ENCODE data around the gene STX1B.
"Not testable (repeated sequence)": the region's sequence is repeated elsewhere in the genome, so short reads cannot be mapped to it uniquely, and the experiment has no call there.

STX1B gene

DNA sequence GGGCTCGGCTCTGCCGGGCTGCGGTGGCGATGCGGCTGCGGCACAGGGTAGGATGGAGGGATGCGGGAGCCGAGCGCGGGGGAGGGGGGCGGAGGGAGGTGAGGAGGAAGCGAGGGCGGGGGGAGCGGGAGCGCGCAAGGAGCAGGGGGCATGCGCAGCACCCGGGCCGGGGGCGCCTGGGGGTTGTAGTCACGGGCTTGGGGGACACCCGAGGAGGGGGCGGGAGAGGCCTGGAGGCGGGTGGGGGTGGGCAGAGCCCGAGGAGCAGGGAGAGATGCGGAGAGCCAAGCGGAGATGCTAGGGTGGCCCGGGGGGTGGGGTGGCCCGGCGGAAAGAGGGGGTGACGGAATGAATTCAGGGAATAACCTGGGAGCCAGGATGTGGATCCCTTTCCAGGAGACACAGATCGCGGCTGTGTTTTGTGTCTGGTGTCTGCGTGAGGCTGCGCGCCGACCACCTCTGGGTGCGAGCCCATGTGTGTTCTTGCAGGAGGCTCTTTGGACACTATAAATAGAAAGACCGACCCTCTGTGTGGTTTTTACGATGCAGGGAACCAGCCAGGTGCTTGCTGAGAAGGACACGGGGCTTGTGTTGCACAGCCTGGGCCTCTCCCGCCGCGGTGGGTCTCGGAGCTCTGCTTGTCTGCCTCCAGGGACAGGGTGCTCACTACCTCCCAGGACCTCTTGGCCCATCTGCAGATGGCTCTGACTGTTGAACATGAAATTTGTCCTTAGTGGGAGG is at the start of gene STX1B:
STX1B (minus strand) TSS at position 54 of the 741 bp plus-strand sequence. CDS start 242 bp downstream, outside the sequence.
- DNase-seq, result peak in 39 of 51 donors; percentile 10 to 75 (median 48)

DNA sequence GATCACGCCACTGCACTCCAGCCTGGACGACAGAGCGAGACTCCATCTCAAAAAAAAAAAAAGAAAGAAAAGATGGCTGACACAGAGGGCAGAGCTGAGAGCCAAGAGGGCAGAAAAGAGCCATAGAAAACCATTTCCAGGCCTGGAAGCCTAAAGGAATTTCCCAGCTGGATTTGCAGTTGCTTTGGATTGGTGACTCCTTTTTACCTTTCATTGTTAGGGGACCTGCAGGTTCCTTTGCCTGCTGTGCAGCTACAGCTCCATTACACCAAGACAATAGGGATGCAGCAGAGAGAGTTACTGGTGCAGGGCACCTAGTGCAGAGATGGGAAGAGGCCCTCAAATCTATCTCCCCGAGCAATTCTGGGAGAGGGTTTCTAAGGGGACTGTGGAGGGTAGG is 45.2 kb upstream of the STX1B start:
- DNase-seq, result no peak

DNA sequence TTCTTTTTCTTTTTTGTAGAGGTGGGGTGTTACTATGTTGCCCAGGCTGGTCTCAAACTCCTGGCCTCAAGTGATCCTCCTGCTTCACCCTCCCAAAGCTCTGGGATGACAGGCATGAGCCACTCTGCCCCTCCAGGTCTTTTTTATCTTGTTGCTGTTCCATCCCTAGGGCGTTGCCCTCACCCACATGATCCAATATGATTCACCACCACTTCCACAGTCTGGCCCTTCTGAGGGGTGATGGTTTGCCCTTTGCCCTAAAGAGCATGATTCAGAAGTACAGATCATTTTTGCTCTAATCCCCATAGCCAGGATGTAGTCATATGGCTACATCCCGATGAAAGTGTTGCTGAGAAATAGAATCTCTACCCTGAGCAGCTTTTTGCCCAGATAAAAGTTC is 41.7 kb upstream of the STX1B start:
- no peak for DNase-seq

DNA sequence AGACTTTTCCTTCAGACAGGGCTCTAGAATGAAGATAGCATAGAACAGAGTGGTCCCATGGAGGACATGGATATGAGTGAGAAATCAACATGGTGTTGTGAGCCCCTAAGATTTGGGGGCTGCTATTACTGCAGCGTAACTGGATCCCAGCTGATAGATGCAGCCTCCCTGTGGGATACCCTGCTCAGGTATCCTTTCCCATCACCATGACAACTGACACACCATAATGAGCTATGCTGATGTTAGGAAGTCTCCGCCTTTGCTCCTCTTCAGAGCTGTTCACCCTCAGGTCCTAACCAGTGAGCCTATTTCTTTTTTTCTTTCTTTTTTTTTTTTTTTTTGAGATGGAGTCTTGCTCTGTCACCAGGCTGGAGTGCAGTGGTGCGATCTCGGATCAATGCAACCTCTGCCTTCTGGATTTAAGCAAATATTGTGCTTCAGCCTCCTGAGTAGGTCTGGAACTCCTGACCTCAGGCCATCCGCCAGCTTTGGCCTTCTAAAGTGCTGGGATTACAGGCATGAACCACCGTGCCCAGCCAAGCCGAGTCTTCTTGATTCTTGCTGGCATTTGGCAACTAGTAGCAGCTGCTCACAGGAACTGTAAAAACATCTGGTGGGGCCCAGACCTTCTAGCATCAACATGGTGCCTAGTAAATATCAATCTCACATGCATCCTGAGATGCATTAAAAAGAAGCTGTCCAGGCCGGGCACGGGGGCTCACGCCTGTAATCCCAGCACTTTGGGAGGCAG is 40.0 kb upstream of the STX1B start:
- DNase-seq, result no peak

DNA sequence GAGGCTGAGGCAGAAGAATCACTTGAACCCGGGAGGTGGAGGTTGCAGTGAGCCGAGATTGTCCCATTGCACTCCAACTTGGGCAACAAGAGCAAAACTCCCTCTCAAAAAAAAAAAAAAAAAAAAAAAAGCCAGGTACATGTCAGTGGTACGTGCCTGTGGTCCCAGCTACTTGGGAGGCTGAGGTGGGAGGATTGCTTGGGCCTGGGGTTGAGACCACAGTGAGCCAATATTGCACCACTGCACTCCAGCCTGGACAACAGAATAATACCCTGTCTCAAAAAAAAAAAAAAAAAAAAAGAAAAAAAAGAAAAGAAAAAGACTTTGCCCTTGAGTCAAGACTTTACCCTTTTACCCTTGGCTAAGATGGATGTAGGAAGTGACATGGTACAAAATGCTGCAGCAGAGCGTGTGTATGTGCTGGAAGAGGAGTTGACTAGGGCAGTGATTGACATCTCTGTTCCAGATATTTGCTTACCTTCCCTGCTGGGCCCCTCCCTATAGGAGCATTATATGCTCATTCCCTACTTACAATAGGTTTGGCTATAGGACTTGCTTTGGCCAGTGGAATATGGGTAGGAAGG is 33.6 kb upstream of the STX1B start:
- DNase-seq, result no peak

DNA sequence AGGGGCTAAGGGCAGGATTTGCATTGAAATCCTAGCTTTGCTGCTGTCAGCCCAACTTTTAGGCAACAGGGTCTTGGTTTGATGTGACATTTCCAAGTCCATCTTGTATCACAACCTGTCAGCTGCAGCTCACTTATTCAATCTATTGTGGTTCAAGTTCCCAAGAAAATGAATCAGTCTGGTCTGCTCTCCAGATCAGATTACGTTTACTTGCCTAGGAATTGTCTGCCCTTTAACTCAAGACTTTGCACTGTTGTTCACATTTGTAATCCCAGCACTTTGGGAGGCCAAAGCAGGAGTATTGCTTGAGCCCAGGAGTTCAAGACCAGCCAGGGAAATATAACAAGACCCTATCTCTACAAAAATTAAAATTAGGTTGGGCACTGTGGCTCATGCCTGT is 32.9 kb upstream of the STX1B start:
- no peak for DNase-seq

DNA sequence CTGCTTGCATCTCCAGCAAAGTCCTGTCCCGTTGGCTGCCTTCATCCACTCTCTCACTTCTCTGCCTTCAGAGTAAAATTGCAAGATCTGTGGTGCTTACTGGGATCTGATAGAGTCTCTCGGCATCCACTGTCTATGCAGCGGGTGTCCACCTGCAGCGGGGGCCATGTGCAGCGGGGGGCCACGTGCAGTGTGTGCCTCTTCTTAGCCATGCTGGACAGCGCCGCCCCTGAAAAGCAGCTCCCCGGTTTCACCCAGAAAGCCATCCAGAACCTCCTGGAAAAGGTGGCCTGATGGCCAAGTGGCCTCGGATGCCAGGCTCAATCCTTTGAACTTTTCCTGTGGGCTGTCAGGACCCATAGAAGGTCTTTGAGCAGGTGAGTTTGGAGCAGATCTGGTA is 32.4 kb upstream of the STX1B start:
- no peak for DNase-seq

GRCh38 chr16:31038993-31039392 is 28.6 kb upstream of the STX1B start:
- DNase-seq, result peak in 14 of 51 donors; percentile 6 to 60 (median 31)

DNA sequence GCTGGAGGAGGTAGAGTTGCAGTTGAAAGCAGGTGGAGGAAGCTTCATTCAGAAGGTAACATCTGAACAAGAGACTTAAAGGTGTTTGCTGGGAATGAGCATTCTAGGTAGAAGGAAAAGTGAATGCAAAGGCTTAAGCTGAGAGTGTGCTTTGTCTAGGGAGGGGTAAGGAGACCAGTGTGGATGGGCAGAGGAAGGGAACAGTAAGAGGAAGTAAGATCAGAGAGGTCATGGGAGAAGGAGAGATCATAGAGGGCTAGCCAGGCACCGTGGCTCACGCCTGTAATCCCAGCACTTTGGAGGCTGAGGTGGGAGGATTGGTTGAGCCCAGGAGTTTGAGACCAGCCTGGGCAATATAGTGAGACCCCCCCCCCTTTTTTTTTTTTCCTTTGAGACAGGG is 26.3 kb upstream of the STX1B start:
- no peak for DNase-seq

DNA sequence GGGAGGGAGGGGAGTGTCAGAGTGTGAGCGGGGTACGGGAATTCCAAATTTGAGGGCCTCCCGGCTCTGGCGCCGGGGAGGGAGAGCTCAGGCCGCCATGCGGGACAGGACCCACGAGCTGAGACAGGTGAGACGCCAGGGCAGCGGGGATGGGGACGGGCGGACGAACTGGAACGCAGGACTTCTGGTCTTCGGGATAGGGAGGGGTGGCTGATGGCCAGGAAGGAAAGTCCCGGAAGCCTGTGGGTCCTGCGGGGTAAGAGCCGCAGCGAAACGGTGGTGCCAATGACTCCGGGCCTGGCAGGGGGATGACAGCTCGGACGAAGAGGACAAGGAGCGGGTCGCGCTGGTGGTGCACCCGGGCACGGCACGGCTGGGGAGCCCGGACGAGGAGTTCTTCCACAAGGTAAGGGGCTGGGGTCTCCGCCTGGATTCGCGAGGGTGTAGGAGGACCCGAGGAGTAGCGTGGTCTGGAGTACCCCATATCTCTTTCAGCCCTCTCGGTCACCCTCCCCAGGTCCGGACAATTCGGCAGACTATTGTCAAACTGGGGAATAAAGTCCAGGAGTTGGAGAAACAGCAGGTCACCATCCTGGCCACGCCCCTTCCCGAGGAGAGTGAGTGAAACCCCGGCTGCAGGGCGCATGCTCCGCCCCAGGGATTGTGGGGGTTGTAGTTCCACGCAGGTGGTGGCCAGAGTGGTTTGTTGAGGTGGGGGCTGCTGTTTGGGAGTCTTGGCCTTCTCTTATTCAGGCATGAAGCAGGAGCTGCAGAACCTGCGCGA is 23.5 kb upstream of the STX1B start:
- DNase-seq, result peak; percentile 30 to 91 (median 81)

DNA sequence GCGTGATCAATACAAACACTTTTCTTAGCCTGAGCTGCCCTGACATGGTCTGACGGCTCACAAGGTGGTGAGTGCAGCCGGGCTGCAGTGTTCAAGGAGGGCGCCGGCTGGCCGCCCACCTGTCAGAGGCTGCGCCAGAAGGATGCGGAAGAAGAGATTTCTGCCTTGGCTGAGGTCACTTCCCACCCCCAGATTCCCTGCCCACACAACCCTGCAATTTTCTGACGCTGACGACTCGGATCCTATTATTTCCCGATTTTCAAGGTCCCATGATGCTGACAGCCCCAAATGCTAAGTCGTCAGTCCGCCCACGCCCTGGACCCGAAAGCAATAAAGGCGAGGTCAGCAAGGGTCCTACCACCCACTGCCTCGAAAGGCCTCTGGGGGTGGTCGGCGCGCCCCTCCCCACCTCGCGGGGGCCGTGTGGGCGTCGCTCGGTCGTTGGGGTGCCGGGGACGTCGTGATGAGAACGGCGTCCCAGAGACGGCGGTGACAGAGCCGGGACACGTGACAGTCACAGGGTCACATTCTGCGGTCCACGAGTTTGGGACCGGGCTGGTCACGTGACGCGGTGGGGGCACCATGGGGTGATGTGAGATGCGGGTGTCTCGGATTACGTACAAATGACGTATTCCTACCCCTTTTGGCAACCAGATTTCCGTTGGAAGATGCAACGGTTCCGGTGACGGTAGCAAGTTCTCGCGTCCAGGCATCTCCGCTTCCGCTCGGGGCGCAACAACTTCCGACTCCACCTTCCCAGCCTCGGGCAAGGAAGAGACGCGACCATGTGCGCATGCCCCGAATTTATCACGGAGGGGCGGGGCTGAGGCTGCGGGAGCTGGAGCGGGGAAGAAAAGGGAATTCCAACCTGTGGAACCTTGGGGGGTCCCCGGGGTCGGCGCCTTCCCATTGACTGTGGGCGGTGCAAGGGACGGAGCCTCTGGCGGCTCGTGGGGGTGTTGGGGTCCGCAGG is 22.6 kb upstream of the STX1B start, which contains the start of gene STX4:
STX4 (plus strand) TSS at position 823 of the 973 bp plus-strand sequence. CDS start 248 bp downstream, outside the sequence.
- DNase-seq, result peak; percentile 81 to 100 (median 97)

DNA sequence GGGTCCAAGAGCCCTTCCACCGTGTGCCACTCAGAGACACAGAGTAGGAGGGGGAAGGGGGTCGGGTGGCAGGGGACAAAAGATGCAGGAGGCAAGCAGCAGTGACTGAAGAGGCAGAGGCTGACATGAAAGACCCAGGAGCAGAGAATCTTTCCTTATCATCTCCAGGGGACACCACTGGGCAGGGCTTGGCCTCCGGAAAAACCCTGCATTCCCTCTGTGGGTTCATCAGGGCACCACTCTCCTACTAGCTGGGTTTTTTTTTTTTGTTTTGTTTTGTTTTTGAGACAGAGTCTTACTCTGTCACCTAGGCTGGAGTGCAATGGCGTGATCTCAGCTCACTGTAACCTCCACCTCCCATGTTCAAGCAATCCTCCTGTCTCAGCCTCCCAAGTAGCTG is 20.8 kb upstream of the STX1B start:
- no peak for DNase-seq

- DNase-seq, result no peak
These were observed 18.8 kb upstream of the STX1B start for GRCh38 chr16:31029272-31029671.

DNA sequence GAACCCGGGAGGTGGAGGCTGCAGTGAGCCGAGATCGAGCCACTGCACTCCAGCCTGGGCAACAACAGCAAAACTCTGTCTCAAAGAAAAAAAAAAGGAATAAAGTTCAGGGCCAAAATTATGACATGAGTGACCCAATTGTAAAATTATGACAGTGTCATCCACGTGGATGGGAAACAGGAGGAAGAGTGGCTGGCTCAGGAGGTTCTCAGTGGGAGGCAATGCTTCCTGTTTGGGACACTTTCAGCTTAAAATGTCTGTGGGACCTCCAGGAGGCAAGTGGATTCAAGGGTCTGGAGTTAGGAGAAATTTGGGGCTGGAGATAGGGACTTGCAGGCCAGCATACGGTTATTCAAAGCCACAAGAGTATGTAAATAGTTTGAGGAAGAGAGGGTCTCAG is 14.9 kb upstream of the STX1B start:
- no peak for DNase-seq

DNA sequence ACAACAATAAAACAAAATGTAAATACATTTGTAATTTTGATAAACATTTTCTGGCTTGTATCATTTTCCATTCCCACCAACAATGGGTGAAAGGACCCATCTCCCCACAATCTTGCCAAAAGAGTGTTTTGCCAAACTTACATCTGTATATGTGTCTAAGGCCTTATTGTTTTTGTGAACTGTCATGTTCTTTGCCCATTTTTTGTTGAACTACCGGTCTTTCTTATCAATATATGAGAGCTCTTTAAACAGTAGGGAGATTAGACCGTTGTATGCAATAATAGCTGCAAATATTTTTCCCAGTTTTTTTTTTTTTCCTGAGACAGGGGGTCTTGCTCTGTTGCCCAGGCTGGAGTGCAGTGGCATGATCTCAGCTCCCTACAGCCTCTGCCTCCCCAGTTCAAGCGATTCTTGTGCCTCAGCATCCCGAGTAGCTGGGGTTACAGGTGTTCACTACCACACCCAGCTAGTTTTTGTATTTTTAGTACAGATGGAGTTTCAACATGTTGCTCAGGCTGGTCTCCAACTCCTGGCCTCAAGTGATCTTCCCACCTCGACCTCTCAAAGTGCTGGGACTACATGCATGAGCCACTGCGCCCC is 13.3 kb upstream of the STX1B start:
- no peak for DNase-seq

GRCh38 chr16:31023252-31023602 is 12.8 kb upstream of the STX1B start:
- DNase-seq, result no peak

- no peak for DNase-seq
These were observed 12.3 kb upstream of the STX1B start for GRCh38 chr16:31022544-31023251.

GRCh38 chr16:31020536-31020935 is 10.1 kb upstream of the STX1B start:
- DNase-seq, result no peak

DNA sequence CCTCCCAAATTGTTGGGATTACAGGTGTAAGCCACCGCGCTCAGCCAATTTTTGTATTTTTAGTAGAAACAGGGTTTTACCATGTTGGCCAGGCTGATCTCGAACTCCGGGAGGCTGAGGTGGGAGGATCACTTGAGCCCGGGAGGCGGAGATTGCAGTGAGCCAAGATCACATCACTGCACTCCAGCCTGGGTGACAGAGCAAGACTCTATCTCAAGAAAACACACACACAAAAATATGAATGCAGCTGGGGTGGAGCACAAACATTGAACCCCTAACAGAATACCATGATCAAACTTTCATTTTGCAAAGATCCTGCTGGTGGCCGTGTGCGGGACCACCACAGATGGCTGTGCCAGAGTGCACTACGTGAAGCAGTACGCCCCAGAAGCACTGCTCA is 7.3 kb upstream of the STX1B start:
- not testable (repeated sequence) for DNase-seq
